Thyroid gland (tissue), 4 donors: ENCODE measurements around the gene PDE11A. TPM values are rescaled to one million over a fixed set of nuclear protein-coding genes. Genes with fewer than 3 reads are reported as not detected.

ENCODE experiments used
- DNase-seq, 2 donors: peaks; one replicate each; pipeline ENCODE4 v3.0.0-alpha.2; 2019
- H3K27ac ChIP-seq, 3 donors: fragments of 200-600 bp; sonication (generic); 1 replicate in 2 of 3; 2 replicates in 1 of 3; pipeline ENCODE4 v1.5.1; 2016 to 2019; ENCODE audit warnings: mild to moderate bottlenecking in 1 of 3, moderate library complexity in 1 of 3
- H3K27me3 ChIP-seq: fragments of 200-600 bp; sonication (generic); one replicate; pipeline ENCODE4 v1.5.1; 2019
- H3K36me3 ChIP-seq, 2 donors: fragments of 200-600 bp; sonication (generic); one replicate each; pipeline ENCODE4 v1.5.1; 2016 to 2019
- H3K4me1 ChIP-seq, 2 donors: fragments of 200-600 bp; sonication (generic); one replicate each; pipeline ENCODE4 v1.5.1; 2017 to 2019
- H3K4me3 ChIP-seq, 3 donors: fragments of 200-600 bp; sonication (generic); replicated peaks in 1 of 3; 1 replicate in 2 of 3; 2 replicates in 1 of 3; pipeline ENCODE4 v1.5.1; 2016; ENCODE audit warnings: mild to moderate bottlenecking in 1 of 3
- H3K9me3 ChIP-seq: fragments of 200-600 bp; sonication (generic); one replicate; pipeline ENCODE4 v1.5.1; 2017
- POLR2A ChIP-seq, 2 donors: fragments of 450-650 bp; IDR thresholded peaks; one replicate each; pipeline ENCODE4 v1.6.1; 2017; ENCODE audit warnings: antibody characterized with exemption in 2 of 2, mild to moderate bottlenecking in 2 of 2, moderate library complexity in 1 of 2
- WGBS, 2 donors: methylation state at CpG; one replicate each; pipeline ENCODE4 v1.1.5; 2017; 5-methylcytosine and 5-hydroxymethylcytosine counted together
- intact Hi-C: fragments of 100-400 bp; cut with DNase I; formaldehyde crosslinking; loops from one replicate; pipeline ENCODE4 v1.15.1; 2023
- total RNA-seq, 4 donors: library from RNA; depleted of rRNA; stranded (reverse); fragments of >200 nt; gene quantifications; one replicate each; pipeline ENCODE4 v1.2.3, GENCODE V29; 2016
- TF ChIP-seq, protein P1 (sequence below), 6 experiments: fragments of 200-600 bp in 3 of 6; fragments of 450-650 bp in 3 of 6; sonication (generic) in 3 of 6; IDR thresholded peaks; one replicate each; pipeline ENCODE4 v1.5.1; 2016 to 2019; ENCODE audit warnings: antibody characterized with exemption in 6 of 6, mild to moderate bottlenecking in 2 of 6, inconsistent platforms in 1 of 6, moderate library complexity in 1 of 6

Gene PDE11A
- total RNA-seq, 4 donors from 2014 or later, result 2.2 to 4.0 (median 3.0) TPM

DNA sequence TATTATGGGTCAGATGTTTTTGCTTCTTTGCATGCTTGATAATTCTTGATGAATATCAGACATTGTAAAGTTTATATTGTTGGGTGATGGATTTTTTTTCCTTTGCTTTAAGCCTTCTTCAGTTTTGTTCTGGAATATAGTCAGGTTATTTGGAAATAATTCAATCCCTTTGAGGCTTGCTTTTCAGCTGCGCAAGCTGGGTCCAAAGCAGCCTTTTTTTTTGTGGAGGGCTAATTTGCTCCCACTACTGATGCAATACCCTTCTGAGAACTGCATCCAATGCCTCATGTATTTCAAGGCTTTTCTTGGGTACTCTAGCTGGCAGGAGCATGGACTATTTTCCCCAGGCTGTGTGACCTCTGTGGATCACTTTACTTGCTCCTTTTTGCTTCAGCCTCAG, 434.1 kb downstream of the PDE11A start:
- no peak overlapping the region for H3K4me3 ChIP-seq
- intact Hi-C loops, result no loop called here
- no peaks in the 10 kb centered on the region for H3K4me1 ChIP-seq
- no peaks in the 10 kb centered on the region for H3K27me3 ChIP-seq
- H3K27ac ChIP-seq, result no peak overlapping the region
- no peak for DNase-seq
- H3K9me3 ChIP-seq, result no peaks in the 10 kb centered on the region
- no peaks in the 10 kb centered on the region for H3K36me3 ChIP-seq
- TF ChIP-seq, protein P1, sequence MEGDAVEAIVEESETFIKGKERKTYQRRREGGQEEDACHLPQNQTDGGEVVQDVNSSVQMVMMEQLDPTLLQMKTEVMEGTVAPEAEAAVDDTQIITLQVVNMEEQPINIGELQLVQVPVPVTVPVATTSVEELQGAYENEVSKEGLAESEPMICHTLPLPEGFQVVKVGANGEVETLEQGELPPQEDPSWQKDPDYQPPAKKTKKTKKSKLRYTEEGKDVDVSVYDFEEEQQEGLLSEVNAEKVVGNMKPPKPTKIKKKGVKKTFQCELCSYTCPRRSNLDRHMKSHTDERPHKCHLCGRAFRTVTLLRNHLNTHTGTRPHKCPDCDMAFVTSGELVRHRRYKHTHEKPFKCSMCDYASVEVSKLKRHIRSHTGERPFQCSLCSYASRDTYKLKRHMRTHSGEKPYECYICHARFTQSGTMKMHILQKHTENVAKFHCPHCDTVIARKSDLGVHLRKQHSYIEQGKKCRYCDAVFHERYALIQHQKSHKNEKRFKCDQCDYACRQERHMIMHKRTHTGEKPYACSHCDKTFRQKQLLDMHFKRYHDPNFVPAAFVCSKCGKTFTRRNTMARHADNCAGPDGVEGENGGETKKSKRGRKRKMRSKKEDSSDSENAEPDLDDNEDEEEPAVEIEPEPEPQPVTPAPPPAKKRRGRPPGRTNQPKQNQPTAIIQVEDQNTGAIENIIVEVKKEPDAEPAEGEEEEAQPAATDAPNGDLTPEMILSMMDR (IDR thresholded peaks at IDR 0.05), result no peak
- no peak for TF ChIP-seq POLR2A (IDR thresholded peaks at IDR 0.05)
- 86 to 94% methylated on average over 1 of the region's 1 CpG for WGBS, 2 donors

DNA sequence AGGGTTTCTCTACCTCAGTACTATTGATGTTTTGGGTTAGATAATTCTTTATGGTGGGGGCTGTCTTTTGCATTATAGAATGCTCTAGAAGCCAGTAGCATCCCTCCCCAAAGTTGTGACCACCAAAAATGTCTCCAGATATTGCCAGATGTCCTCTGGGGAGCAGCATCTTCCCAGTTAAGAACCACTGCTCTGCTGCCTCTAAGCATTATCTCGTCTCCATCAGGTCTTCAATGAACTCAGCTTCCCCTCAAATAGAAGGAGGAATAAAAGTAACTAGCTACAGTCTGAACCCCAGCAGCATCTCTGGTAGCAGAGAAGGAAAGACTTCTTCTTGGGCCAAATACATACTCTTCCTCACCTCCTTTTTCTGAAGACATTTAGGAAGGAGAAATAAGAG, 435.9 kb downstream of the PDE11A start:
- H3K4me3 ChIP-seq, result no peak overlapping the region
- H3K27me3 ChIP-seq, result no peaks in the 10 kb centered on the region
- H3K27ac ChIP-seq, result no peak overlapping the region
- WGBS, 2 donors, result 59 to 67% methylated on average over 1 of the region's 1 CpG
- H3K9me3 ChIP-seq, result no peaks in the 10 kb centered on the region
- intact Hi-C loops, result no loop called here
- H3K4me1 ChIP-seq, result no peaks in the 10 kb centered on the region
- TF ChIP-seq POLR2A (IDR thresholded peaks at IDR 0.05), result no peak
- no peaks in the 10 kb centered on the region for H3K36me3 ChIP-seq
- DNase-seq, result no peak

DNA sequence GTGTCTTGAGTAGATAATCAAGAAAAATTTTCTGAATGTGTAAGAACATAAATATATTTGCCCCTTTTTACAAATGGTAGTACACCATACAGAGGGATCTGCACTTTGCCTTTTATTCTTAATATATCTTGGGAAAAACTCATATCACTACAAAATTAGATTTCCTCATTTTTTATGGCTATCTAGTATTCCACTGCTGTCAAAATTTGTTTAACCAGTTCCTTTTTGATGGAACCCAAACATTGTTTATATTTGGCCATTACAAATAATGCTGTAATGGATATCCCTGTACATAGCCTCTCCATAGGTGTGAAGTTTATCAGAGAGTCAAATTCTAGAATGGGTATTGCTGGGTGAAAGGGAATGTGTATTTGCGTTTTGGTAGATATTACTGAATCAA, 436.9 kb downstream of the PDE11A start:
- Histone ChIP-seq H3K36me3 (no peaks in the 10 kb centered on the region), H3K4me1 (no peaks in the 10 kb centered on the region), H3K27ac (no peak overlapping the region), H3K4me3 (no peak overlapping the region), H3K27me3 (no peaks in the 10 kb centered on the region), H3K9me3 (no peaks in the 10 kb centered on the region)
- WGBS, 2 donors, result 45 to 51% methylated on average over 1 of the region's 1 CpG
- intact Hi-C loops, result no loop called here
- no peak for TF ChIP-seq POLR2A (IDR thresholded peaks at IDR 0.05)
- TF ChIP-seq, protein P1 (IDR thresholded peaks at IDR 0.05), result no peak
- DNase-seq, result no peak

DNA sequence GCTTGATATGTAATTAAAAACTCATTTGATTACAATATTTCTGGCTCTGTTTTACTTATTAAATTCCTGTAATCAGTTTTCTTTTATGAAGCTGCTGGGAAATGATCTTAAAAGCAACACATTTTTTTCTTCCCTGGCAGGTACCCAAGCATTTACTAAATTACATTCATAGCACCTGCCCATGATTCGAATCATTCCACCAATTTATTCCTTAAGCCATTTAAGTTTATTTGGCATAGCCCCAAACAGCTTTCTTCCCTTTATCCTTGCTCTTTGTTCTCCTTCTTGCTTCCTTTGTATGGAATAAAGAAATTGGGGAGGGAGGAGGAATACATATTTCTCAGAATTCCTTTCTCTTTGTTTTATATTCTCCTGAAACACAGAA, 438.7 kb downstream of the PDE11A start:
- no peak overlapping the region for H3K4me3 ChIP-seq
- 63 to 71% methylated on average over 1 of the region's 1 CpG for WGBS, 2 donors
- H3K36me3 ChIP-seq, result no peaks in the 10 kb centered on the region
- DNase-seq, result no peak
- H3K4me1 ChIP-seq, result no peaks in the 10 kb centered on the region
- H3K27ac ChIP-seq, result no peak overlapping the region
- H3K27me3 ChIP-seq, result no peaks in the 10 kb centered on the region
- intact Hi-C loops, result no loop called here
- no peaks in the 10 kb centered on the region for H3K9me3 ChIP-seq
- TF ChIP-seq, protein P1 (IDR thresholded peaks at IDR 0.05), result no peak
- no peak for TF ChIP-seq POLR2A (IDR thresholded peaks at IDR 0.05)

DNA sequence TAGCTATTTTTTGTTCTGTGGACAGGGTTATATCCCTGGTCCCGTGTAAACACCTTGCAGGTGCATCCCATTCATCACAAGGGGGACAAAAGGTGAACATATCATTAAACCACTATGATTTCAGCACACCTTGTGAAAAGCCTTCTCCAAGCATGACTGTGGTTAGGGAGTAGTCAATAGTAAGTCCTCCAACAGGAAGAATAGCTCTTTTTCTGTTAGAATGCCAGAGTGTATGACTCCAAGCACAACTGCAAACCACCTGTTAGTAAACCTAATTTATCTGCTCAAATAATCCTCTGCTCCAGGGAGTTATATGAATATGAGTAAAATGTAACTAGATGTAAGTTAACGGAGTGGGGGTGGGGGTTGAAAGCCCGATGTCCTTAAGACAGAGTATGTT, 439.5 kb downstream of the PDE11A start:
- no peaks in the 10 kb centered on the region for H3K27me3 ChIP-seq
- no peaks in the 10 kb centered on the region for H3K9me3 ChIP-seq
- H3K36me3 ChIP-seq, result no peaks in the 10 kb centered on the region
- intact Hi-C loops, result no loop called here
- DNase-seq, result no peak
- WGBS, 2 donors, result 71 to 85% methylated on average over 3 of the region's 3 CpGs
- TF ChIP-seq, protein P1 (IDR thresholded peaks at IDR 0.05), result no peak
- TF ChIP-seq POLR2A (IDR thresholded peaks at IDR 0.05), result no peak
- no peak overlapping the region for H3K27ac ChIP-seq
- no peak overlapping the region for H3K4me3 ChIP-seq
- no peaks in the 10 kb centered on the region for H3K4me1 ChIP-seq

DNA sequence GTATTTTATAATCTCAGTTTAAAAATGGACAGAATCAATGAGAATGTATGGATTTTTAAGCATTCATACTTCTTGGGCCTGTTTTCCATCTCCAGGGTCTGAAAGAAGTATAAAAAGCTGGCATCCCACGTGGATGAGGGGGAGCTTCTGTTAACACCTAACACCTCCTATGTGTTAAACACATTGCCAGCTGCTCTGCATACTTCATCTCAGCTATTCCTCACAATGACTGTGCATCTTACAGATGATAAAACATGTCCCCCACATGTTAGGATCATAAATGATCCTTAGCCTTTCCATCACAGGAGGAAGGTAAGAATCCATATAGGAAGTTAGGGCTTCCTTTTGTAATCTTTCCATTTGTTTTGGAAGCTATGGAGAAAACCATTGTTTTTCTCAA, 440.9 kb downstream of the PDE11A start:
- TF ChIP-seq, protein P1 (IDR thresholded peaks at IDR 0.05), result no peak
- no peak for TF ChIP-seq POLR2A (IDR thresholded peaks at IDR 0.05)
- Histone ChIP-seq H3K27me3 (no peaks in the 10 kb centered on the region), H3K36me3 (no peaks in the 10 kb centered on the region), H3K9me3 (no peaks in the 10 kb centered on the region), H3K4me3 (no peak overlapping the region), H3K27ac (no peak overlapping the region), H3K4me1 (no peaks in the 10 kb centered on the region)
- WGBS, 2 donors, result 38 to 80% methylated on average over 1 of the region's 1 CpG
- intact Hi-C loops, result no loop called here
- no peak for DNase-seq
